NCI-H1930 (cell line): Measurements from ENCODE around the gene DONSON.

Experiments
- DNase-seq, 2 experiments: peaks; one replicate each; lab custom pipeline; 2025; lab: John Stamatoyannopoulos, UW

DONSON gene

GRCh38 chr21:33541756-33542639 is 46.5 kb downstream of the DONSON start, which contains the start of gene GART:
GART (minus strand) TSS chr21:33542117; CDS start chr21:33539315, 2,802 bp downstream.
- peak; percentile 39 to 75 for DNase-seq

- DNase-seq, result no peak
Measured at GRCh38 chr21:33541105-33541711, 47.3 kb downstream of the DONSON start.

GRCh38 chr21:33540711-33541104 is 47.8 kb downstream of the DONSON start:
- no peak for DNase-seq

- no peak for DNase-seq
Measured at GRCh38 chr21:33539616-33540015, 48.9 kb downstream of the DONSON start.

- DNase-seq, result no peak
Measured at GRCh38 chr21:33537212-33537611, 51.3 kb downstream of the DONSON start.

- DNase-seq, result no peak
Measured at GRCh38 chr21:33531007-33531406, 57.5 kb downstream of the DONSON start.
